ENCODE measurements around the gene KIAA0319L.

- TF ChIP-seq CTCF (IDR thresholded peaks at IDR 0.05) (no peak), POLR2A (IDR thresholded peaks at IDR 0.05) (no peak)
Observed at GRCh38 chr1:35557611-35558373, 589 bp upstream of the KIAA0319L start, which contains the start of gene NCDN.

All from sigmoid colon (tissue), 3 donors.